Measurements from ENCODE around the gene MYOZ3.

The MYOZ3 gene

GRCh38 chr5:150659360-150660107 lies 1.5 kb upstream of the MYOZ3 start:
- DNase-seq (ENCODE audit: low spot score) = no peak

- no peak for DNase-seq (ENCODE audit: low spot score)
Observed at GRCh38 chr5:150660108-150660831, 781 bp upstream of the MYOZ3 start.

- DNase-seq (ENCODE audit: low spot score) = no peak
Observed at GRCh38 chr5:150661821-150662596, 958 bp downstream of the MYOZ3 start.

- no peak for DNase-seq (ENCODE audit: low spot score)
Observed at GRCh38 chr5:150662731-150663516, 1.9 kb downstream of the MYOZ3 start.

GRCh38 chr5:150663936-150664335 lies 2.9 kb downstream of the MYOZ3 start:
- DNase-seq (ENCODE audit: low spot score) = no peak

- DNase-seq (ENCODE audit: low spot score) = no peak
Observed at GRCh38 chr5:150665044-150665443, 4.0 kb downstream of the MYOZ3 start.

GRCh38 chr5:150670275-150670947 lies 9.4 kb downstream of the MYOZ3 start:
- DNase-seq (ENCODE audit: low spot score) = no peak

GRCh38 chr5:150670948-150671310 lies 9.9 kb downstream of the MYOZ3 start:
- DNase-seq (ENCODE audit: low spot score) = no peak

- DNase-seq (ENCODE audit: low spot score) = no peak
Observed at GRCh38 chr5:150671509-150672236, 10.6 kb downstream of the MYOZ3 start.

- DNase-seq (ENCODE audit: low spot score) = no peak
Observed at GRCh38 chr5:150672237-150672883, 11.3 kb downstream of the MYOZ3 start.

GRCh38 chr5:150672884-150673275 lies 11.8 kb downstream of the MYOZ3 start:
- DNase-seq (ENCODE audit: low spot score) = no peak

GRCh38 chr5:150674341-150674821 lies 13.3 kb downstream of the MYOZ3 start:
- DNase-seq (ENCODE audit: low spot score) = no peak

- no peak for DNase-seq (ENCODE audit: low spot score)
Observed at GRCh38 chr5:150675069-150675468, 14.0 kb downstream of the MYOZ3 start.

- DNase-seq (ENCODE audit: low spot score) = no peak
Observed at GRCh38 chr5:150676578-150676977, 15.5 kb downstream of the MYOZ3 start.

- DNase-seq (ENCODE audit: low spot score) = no peak
Observed at GRCh38 chr5:150689120-150689519, 28.1 kb downstream of the MYOZ3 start.

GRCh38 chr5:150690760-150691159 lies 29.7 kb downstream of the MYOZ3 start:
- no peak for DNase-seq (ENCODE audit: low spot score)

- DNase-seq (ENCODE audit: low spot score) = no peak
Observed at GRCh38 chr5:150692276-150692675, 31.2 kb downstream of the MYOZ3 start.

- DNase-seq (ENCODE audit: low spot score) = no peak
Observed at GRCh38 chr5:150694612-150695011, 33.6 kb downstream of the MYOZ3 start.

GRCh38 chr5:150700246-150700593 lies 39.2 kb downstream of the MYOZ3 start:
- DNase-seq (ENCODE audit: low spot score) = no peak
